AG04449 (cell line): ENCODE measurements around the gene SCMH1.
"Not testable (repeated sequence)": the region's sequence is repeated elsewhere in the genome, so short reads cannot be mapped to it uniquely, and the experiment has no call there.

ENCODE experiments used
- CTCF ChIA-PET: fragments of 350-600 bp; formaldehyde crosslinking; extraction: SDS; loops from one replicate; lab custom pipeline; 2021; ENCODE audit warnings: antibody characterized with exemption; lab: Yijun Ruan, JAX
- POLR2A ChIA-PET: fragments of 400-600, 350-600 bp; formaldehyde crosslinking; extraction: SDS; loops from one replicate; lab custom pipeline; 2020; ENCODE audit warnings: antibody characterized with exemption, inconsistent platforms; lab: Yijun Ruan, JAX
- DNase-seq: peaks from one replicate; pipeline ENCODE4 v3.0.0-alpha.2; 2010; ENCODE audit warnings: low read depth, low spot score
- H3K4me3 ChIP-seq: 2 replicates; pipeline ENCODE4 v1.5.1; 2011; ENCODE audit warnings: low read depth, mild to moderate bottlenecking, control low read depth, low read length
- TF ChIP-seq, protein P1 (sequence below): IDR thresholded peaks from one replicate; pipeline ENCODE4 v1.5.1; 2011; ENCODE audit warnings: mild to moderate bottlenecking, moderate library complexity, low read length, control low read depth, inconsistent platforms; ENCODE audit not compliant: insufficient read depth; ENCODE audit errors: missing control alignments

The SCMH1 gene

DNA sequence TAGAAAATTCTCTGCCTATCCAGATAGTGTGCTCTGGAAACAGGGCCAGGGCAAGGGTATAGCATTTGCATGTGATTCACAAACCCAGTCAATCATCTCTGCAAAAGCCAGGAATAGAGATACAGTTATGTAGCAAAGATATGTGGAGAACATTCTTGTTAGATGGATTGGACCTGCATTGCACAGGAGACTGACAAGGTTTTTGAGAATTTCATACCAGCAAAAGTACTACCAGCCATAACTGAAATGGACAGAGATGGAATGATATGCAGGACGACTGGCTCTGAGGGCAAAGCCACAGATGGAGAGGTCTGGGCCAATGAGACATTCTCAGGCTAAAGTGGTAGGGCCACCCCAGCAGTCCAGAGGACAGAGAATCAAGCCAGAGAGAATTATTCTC is 24.7 kb downstream of the SCMH1 start:
- no peak overlapping the region for H3K4me3 ChIP-seq
- CTCF ChIA-PET: no interaction called here
- TF ChIP-seq, protein P1, sequence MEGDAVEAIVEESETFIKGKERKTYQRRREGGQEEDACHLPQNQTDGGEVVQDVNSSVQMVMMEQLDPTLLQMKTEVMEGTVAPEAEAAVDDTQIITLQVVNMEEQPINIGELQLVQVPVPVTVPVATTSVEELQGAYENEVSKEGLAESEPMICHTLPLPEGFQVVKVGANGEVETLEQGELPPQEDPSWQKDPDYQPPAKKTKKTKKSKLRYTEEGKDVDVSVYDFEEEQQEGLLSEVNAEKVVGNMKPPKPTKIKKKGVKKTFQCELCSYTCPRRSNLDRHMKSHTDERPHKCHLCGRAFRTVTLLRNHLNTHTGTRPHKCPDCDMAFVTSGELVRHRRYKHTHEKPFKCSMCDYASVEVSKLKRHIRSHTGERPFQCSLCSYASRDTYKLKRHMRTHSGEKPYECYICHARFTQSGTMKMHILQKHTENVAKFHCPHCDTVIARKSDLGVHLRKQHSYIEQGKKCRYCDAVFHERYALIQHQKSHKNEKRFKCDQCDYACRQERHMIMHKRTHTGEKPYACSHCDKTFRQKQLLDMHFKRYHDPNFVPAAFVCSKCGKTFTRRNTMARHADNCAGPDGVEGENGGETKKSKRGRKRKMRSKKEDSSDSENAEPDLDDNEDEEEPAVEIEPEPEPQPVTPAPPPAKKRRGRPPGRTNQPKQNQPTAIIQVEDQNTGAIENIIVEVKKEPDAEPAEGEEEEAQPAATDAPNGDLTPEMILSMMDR: no peak
- POLR2A ChIA-PET: no interaction called here
- no peak for DNase-seq

DNA sequence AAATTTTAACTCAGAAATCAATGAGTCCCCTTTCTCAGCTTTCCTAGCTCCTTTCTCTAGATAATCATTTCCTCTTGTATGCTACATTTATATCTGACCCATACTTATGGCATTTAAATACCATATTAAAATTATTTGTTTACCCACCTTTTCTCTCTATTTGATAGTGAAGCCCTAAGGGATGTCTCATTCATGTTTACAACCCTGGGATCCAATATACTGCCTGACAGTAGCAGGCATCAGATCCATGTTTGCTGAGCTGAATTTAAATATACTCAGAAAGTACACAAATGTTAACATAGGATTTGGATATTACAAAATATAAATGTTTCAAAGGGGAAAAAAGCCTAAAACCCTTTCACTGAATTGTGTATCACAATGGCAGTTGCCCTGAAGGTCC is 26.5 kb downstream of the SCMH1 start:
- no peak overlapping the region for H3K4me3 ChIP-seq
- CTCF ChIA-PET: interaction anchor here (1.2 to 2.6 kb wide), 2 partner anchors 9 to 92 kb away, joined by 3 to 6 read pairs; no protein-coding TSS in a partner anchor
- POLR2A ChIA-PET: interaction anchor here (0.7 kb wide), 1 partner anchor 21 kb away, joined by 3 read pairs; no protein-coding TSS in a partner anchor
- TF ChIP-seq, protein P1: no peak
- no peak for DNase-seq

DNA sequence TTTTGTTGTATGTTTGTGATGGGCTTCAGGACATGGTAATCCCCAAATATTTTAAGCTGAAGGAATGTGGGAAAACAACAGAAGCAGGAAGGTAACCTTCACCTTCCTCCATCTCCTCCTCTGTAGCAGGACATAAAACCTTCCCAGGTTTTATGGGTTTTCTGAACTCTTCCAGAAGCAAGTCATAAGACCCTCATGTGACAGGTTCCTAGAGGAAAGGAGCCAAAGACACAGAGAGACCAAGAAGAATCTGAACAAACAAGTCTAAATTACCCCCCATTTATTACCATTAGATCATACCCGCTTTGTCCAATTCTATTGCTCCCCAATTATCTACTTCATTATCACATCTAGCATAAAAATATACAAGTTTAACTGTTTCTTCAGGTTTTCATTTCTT is 28.8 kb downstream of the SCMH1 start:
- POLR2A ChIA-PET: no interaction called here
- no peak overlapping the region for H3K4me3 ChIP-seq
- no peak for DNase-seq
- CTCF ChIA-PET: interaction anchor here (2.6 kb wide), 1 partner anchor 90 kb away, joined by 6 read pairs; no protein-coding TSS in a partner anchor
- TF ChIP-seq, protein P1: no peak

DNA sequence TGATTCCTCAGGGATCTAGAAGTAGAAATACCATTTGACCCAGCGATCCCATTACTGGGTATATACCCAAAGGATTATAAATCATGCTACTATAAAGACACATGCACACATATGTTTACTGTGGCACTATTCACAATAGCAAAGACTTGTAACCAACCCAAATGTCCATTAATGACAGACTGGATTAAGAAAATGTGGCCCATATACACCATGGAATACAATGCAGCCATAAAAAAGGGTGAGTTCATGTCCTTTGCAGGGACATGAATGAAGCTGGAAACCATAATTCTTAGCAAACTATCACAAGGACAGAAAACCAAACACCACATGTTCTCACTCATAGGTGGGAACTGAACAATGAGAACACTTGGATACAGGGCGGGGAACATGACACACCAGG is 30.5 kb downstream of the SCMH1 start:
- H3K4me3 ChIP-seq, POLR2A ChIA-PET, CTCF ChIA-PET, DNase-seq: not testable (repeated sequence)

DNA sequence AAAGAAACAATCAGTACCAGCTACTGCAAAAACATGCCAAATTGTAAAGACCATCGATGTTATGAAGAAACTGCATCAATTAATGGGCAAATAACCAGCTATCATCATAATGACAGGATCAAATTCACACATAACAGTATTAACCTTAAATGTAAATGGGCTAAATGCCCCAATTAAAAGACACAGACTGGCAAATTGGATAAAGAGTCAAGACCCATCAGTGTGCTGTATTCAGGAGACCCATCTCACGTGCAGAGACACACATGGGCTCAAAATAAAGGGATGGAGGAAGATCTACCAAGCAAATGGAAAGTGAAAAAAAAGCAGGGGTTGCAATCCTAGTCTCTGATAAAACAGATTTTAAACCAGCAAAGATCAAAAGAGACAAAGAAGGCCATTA is 35.1 kb downstream of the SCMH1 start:
- CTCF ChIA-PET, POLR2A ChIA-PET, H3K4me3 ChIP-seq, DNase-seq: not testable (repeated sequence)

DNA sequence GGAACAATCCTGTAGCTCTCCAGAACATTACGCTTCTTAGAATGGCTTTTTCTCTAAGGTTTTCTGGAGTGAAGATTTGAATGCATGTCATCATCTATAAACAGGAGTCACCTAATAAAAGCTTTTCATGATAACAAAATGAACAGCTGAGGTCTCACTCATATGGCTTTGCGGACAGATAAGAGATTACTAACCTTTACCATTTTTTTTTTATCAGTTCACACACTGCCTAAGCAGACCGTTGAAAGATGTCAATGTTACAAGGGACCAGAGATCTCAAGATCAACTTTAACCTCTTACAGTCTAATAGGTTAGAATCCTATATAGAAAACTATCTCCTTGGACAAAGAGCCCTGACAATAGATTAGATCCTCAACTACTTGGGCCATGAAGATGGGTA is 41.4 kb downstream of the SCMH1 start:
- TF ChIP-seq, protein P1: no peak
- DNase-seq: no peak
- ChIA-PET CTCF (interaction anchor here (1.3 kb wide), 1 partner anchor 48 kb away, joined by 3 read pairs; no protein-coding TSS in a partner anchor), POLR2A (no interaction called here)
- H3K4me3 ChIP-seq: no peak overlapping the region

DNA sequence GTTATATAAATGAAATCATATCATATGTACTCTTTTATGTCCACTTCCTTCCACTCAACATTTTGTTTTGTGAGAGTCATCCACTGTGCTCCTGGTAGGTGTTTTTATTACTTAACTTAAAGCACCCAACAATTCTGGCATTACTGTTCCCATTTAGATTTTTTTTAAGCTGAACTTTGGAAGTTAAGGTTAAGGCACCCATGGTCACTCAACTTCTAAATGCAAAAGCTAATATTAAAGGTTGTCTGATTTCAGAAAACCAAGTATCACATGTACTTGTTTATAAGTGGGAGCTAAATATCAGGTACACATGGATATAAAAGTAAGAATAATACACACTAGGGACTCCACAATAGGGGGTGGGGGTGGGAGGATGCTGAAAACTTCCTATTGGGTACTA is 42.7 kb downstream of the SCMH1 start:
- TF ChIP-seq, protein P1: no peak
- ChIA-PET POLR2A (no interaction called here), CTCF (no interaction called here)
- DNase-seq: no peak
- no peak overlapping the region for H3K4me3 ChIP-seq
